ENCODE measurements around the gene MSANTD1. TPM values are rescaled to one million over a fixed set of nuclear protein-coding genes. Genes with fewer than 3 reads are reported as not detected.

MSANTD1 gene
- total and polyA plus RNA-seq, 2 of the 8 experiments (the other 6 are each of a cell fraction or from before 2014, with no cell fraction given) = 0.23 to 0.45 TPM

- no peaks in the 10 kb centered on the region; a peak in 2 of 7 replicates for H3K4me1 ChIP-seq (replicated peaks in 1 of 4; ENCODE audit: control insufficient read depth in 3 of 4, insufficient read depth in 4 of 4, low read length in 3 of 4)
- no peaks in the 10 kb centered on the region for H3K79me2 ChIP-seq (ENCODE audit: control insufficient read depth in 1 of 2, insufficient read depth in 2 of 2, low read length in 2 of 2)
- no peak overlapping the region for H2BK12ac ChIP-seq (ENCODE audit: low read depth, low read length)
- TF ChIP-seq POU5F1 (IDR thresholded peaks at IDR 0.05; ENCODE audit: low read depth, low read length) = no peak
- TF ChIP-seq NRF1 (IDR thresholded peaks at IDR 0.05; ENCODE audit: low read depth, low read length) = no peak
- TF ChIP-seq POLR2AphosphoS5 (IDR thresholded peaks at IDR 0.05; ENCODE audit: low read depth, low read length) = no peak
- no peak for TF ChIP-seq POLR2A (IDR thresholded peaks at IDR 0.05; ENCODE audit: control extremely low read depth in 1 of 2, low read depth in 2 of 2, low read length in 2 of 2)
- TF ChIP-seq TBP (IDR thresholded peaks at IDR 0.05; ENCODE audit: low read depth, low read length) = no peak
- no peak for TF ChIP-seq GTF2F1 (IDR thresholded peaks at IDR 0.05; ENCODE audit: borderline replicate concordance, low read depth, low read length)
- no peak for TF ChIP-seq BRCA1 (IDR thresholded peaks at IDR 0.05; ENCODE audit: low read depth, low read length)
- TF ChIP-seq SUZ12 (IDR thresholded peaks at IDR 0.05; ENCODE audit: low read length) = no peak
- no peak for TF ChIP-seq RFX5 (IDR thresholded peaks at IDR 0.05; ENCODE audit: borderline replicate concordance, low read depth, low read length)
- no peak overlapping the region for H4K91ac ChIP-seq (replicated peaks; ENCODE audit: insufficient read length, low read length)
- H3K14ac ChIP-seq (ENCODE audit: insufficient read length) = no peak overlapping the region
- no peak overlapping the region for H3K56ac ChIP-seq (replicated peaks; ENCODE audit: insufficient read length, low read depth, low read length)
- no peak overlapping the region for H2BK20ac ChIP-seq (ENCODE audit: low read length)
- no peak overlapping the region for H4K8ac ChIP-seq (ENCODE audit: extremely low read depth, insufficient read depth, low read length)
- peaks cover 25 to 58% (median 48%) of the 10 kb centered on the region in 4 experiments for H3K36me3 ChIP-seq (ENCODE audit: control insufficient read depth in 2 of 4, insufficient read depth in 4 of 4, low read length in 3 of 4)
- H3K27me3 ChIP-seq (replicated peaks in 1 of 4; ENCODE audit: control insufficient read depth in 3 of 4, extremely low read depth in 1 of 4, insufficient read depth in 3 of 4, low read length in 3 of 4) = peaks cover 6 to 28% (median 14%) of the 10 kb centered on the region in 4 experiments; a peak in 5 of 7 replicates
- H2AK5ac ChIP-seq (ENCODE audit: low read depth, low read length) = no peak overlapping the region
- no peak overlapping the region for H2AFZ ChIP-seq (ENCODE audit: low read length)
- no peak for FAIRE-seq
- H4K20me1 ChIP-seq (replicated peaks in 1 of 2; ENCODE audit: control insufficient read depth in 1 of 2, insufficient read depth in 2 of 2, low read length in 2 of 2) = peaks cover 33 to 37% of the 10 kb centered on the region in 2 experiments
- H3K18ac ChIP-seq (ENCODE audit: extremely low read depth, low read length) = no peak overlapping the region
- H2BK120ac ChIP-seq (replicated peaks; ENCODE audit: low read depth, low read length) = no peak overlapping the region
- H3K23ac ChIP-seq (ENCODE audit: insufficient read length) = no peak overlapping the region
- no peak overlapping the region for H3K4me3 ChIP-seq (ENCODE audit: extremely low read depth in 1 of 4, insufficient read depth in 2 of 4, low read depth in 3 of 4, low read length in 4 of 4)
- no peak overlapping the region for H3K4me2 ChIP-seq (ENCODE audit: insufficient read depth in 1 of 2, low read depth in 2 of 2, low read length in 2 of 2)
- peaks cover 0 to 3% of the 10 kb centered on the region in 2 experiments; a peak in 1 of 4 replicates for H3K9me3 ChIP-seq (ENCODE audit: insufficient read depth in 2 of 2, low read depth in 1 of 2, low read length in 1 of 2)
- DNase-seq (ENCODE audit: low read depth in 1 of 2, low spot score in 2 of 2) = no peak
- H3K23me2 ChIP-seq (ENCODE audit: low read depth, low read length) = no peaks in the 10 kb centered on the region; the same call in 1 of the 2 replicates
- H2BK5ac ChIP-seq (ENCODE audit: low read depth, low read length) = no peak overlapping the region
- 95% methylated on average over 16 of the region's 16 CpGs; no CpG with 5 or more reads in 1 of the 2 experiments for WGBS, 2 experiments (ENCODE audit: extremely low coverage in 1 of 2, insufficient coverage in 1 of 2, insufficient read length in 1 of 2, insufficient replicate concordance in 2 of 2, low coverage in 1 of 2, low lambda C conversion rate in 2 of 2, missing lambda C conversion rate in 1 of 2)
- H3K79me1 ChIP-seq (ENCODE audit: low read depth, low read length) = no peaks in the 10 kb centered on the region; the same call in 1 of the 2 replicates
- H3K27ac ChIP-seq (ENCODE audit: low read depth, low read length) = no peak overlapping the region
- CTCF ChIA-PET (ENCODE audit: partially characterized antibody) = interaction anchor here (1.3 kb wide), 1 partner anchor 92 kb away, joined by 6 read pairs; no protein-coding TSS in a partner anchor
- H3K4ac ChIP-seq (replicated peaks; ENCODE audit: insufficient read length, low read depth, low read length) = no peak overlapping the region
- H4K5ac ChIP-seq (ENCODE audit: insufficient read length, low read depth, low read length) = no peak overlapping the region
- H2BK15ac ChIP-seq (ENCODE audit: low read length) = no peak overlapping the region
- POLR2A ChIA-PET (ENCODE audit: partially characterized antibody) = no interaction called here
- H3K9ac ChIP-seq (replicated peaks in 1 of 4; ENCODE audit: extremely low read depth in 1 of 4, low read depth in 3 of 4, low read length in 3 of 4) = no peak overlapping the region
Observed at GRCh38 chr4:3232001-3232400, 17.0 kb upstream of the MSANTD1 start.

Data from H1 (cell line).